ENCODE data around the gene SOD3. TPM values are rescaled to one million over a fixed set of nuclear protein-coding genes. Genes with fewer than 3 reads are reported as not detected.

SOD3 gene
- total and polyA plus RNA-seq, 2 of the 8 experiments (the other 6 are each of a cell fraction or from before 2014, with no cell fraction given), result 4.9 TPM

- TF ChIP-seq CHD7 (IDR thresholded peaks at IDR 0.05; ENCODE audit: insufficient replicate concordance, low read length) (no peak), HDAC2 (IDR thresholded peaks at IDR 0.05; ENCODE audit: borderline replicate concordance in 1 of 2, low read depth in 2 of 2, low read length in 2 of 2) (no peak), KDM4A (IDR thresholded peaks at IDR 0.05; ENCODE audit: low read depth, low read length, severe bottlenecking) (no peak)
Observed at GRCh38 chr4:24808261-24808660, 12.9 kb downstream of the SOD3 start (continued).
